GM19099 (cell line): ENCODE results near the gene RIMBP2.

ENCODE experiments used
- POLR2A ChIP-seq: IDR thresholded peaks from 3 replicates; pipeline ENCODE4 v1.6.1; 2011; ENCODE audit warnings: low read depth; ENCODE audit not compliant: insufficient read length; ENCODE audit errors: extremely low read depth

Gene RIMBP2

DNA sequence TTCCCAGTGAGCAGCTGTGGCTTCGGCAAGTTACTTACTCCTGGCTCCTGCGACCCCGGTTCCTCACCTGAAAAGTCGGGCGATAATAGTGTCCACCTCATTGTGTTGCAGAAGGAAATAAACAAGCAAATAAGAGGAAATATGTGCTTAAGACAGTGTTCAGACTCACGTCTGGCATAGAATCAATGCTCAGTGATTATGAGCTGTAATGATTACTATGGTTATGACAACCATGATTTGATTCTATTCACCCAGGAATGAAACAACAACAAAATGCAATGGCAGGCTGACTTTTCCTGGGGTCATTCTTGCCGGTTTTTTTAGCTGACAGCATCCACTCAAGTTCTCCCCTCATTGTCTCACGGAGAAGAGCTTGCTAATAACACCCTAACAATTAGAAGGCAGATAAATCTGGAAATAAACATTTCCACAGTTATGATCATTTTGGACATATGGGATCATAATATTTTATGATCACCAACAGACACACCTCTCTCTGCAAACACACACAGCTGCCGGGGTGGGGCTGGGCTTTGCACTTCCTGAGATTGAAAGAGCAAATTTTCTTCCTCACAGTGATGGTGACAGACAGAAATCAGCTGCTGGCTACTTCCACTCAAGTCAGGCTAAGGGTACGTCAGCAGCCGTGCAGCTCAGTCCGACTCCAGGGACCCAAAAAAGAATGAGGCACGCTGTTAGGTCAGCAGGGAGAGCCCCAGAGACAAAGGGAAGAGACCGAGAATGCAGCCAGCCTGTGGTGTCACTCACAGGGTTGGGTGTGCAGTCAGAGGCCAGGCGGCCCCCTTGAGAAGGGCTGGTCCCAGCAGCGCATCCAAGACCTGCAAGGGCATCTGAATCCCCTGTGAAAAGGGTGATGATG, 158.0 kb downstream of the RIMBP2 start:
- TF ChIP-seq POLR2A, result no peak

GRCh38 chr12:130557201-130557600, 158.9 kb downstream of the RIMBP2 start:
- TF ChIP-seq POLR2A, result no peak

DNA sequence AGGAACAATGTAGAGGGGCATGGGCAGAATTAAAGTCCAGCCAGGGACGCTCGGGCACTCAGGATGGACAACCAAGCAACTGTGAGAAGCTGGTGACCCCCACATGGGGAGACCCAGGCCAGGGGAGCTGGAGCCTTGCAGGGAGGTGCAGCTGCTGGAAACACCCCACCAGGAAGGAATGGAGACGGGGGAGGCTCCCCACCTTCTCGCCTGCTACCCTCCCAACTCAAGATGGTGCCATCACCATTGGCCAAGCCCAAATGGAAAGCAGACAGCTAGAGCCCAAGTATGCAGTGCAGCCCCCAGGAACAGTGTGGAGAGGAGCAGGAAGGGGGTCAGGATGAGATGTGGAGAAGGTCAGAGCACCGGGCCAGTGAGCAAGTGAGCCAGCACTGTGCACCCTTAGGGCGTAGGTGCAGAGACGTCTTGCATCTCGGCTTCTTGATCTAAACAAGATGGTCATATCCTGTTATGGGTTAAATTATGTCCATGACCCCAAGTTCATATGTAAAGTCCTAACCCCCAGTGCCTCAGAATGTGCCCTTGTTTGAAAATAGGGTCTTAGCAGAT, 159.5 kb downstream of the RIMBP2 start:
- no peak for TF ChIP-seq POLR2A

DNA sequence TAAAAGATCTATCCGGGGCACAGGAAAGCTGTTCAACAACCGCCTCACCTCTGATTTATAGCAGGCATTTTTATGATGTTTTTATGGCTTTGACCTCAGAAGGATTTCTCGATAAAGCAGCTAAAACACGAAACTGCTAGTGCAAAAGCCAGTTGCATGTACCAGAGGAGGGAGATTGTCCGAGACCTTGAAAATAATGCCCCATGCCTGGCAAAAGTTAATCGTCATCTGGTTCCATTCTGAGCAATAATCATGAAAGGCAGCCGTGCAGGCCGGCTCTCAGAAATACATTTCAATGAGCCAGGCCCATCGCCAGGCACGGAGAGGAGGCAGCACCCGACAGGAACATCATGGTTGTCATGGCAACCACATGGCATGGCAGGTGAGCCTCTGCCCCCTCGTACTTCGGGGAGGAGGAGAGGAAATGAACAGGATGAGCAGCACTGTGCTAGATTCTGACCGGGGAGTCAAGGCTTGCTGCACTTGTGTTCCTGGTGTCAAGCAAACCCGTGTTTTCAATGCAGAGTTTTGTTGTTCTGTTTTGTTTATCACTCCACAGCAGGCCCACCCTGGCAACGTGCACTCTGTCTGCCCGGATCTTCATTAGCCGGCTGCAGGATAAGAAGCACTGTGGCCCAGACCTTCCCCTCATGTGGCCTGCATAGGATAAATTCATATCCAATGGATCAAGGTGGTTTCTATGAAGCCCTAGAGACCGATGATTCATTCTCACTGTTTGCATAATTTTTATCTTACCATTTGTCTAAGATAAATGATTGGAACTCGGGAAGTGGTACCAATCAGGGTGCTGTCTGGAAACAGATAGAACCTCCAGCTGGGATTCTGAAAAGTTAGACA, 160.2 kb downstream of the RIMBP2 start:
- TF ChIP-seq POLR2A, result no peak

GRCh38 chr12:130555221-130555620, 160.9 kb downstream of the RIMBP2 start:
- no peak for TF ChIP-seq POLR2A

DNA sequence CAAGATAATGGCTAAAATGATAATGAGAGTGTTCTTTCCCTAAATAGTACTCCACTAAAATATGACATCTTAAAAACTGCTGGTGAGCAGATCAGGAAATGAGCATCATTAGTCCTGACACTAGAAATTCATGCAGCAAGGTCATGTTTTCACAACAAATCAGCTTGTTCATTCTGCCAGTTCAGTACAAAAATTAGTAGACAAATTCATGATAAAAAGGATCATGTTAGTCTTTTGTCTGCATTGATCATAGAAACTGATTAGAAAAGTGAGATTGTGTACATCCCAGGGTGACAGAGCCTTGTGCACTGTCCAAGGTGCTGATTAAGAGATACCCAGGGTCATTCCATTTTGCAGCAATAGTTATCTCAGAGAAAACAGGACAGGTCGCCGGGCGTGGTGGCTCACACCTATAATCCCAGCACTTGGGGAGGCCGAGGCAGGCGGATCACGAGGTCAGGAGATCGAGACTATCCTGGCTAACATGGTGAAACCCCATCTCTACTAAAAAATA, 163.6 kb downstream of the RIMBP2 start:
- no peak for TF ChIP-seq POLR2A

GRCh38 chr12:130549361-130549760, 166.7 kb downstream of the RIMBP2 start:
- TF ChIP-seq POLR2A, result no peak

DNA sequence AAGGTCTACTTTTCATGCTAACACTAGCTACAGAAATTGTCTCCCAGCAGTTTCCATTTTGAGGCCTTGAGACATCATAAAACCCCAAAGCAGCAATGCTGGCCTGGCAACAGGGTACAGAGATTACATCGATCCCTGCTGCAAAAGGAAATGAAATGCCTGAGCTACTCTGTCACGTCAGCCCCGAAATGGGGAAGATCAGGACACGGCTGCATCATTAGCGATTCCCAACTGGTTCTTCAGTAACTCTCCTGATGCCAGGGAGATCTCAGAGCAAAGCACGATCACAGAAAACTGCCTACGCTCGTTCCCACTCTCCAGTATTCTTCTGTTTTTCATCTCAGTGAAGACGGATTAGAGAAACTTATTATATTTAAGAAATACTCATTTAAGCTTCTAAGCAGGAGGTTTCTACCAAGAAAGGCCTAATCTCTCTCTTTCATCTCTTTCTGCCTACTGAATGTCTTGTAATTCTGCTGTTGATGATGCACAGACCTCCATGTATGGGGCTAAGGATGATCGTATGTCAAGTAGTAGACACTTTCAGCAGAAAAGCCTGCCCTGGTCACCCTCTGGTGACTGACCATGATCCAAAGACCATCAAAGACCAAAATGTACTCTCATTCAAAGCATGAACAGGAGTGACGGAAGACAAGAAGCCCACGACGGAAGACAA, 168.5 kb downstream of the RIMBP2 start:
- TF ChIP-seq POLR2A, result no peak

- TF ChIP-seq POLR2A, result no peak
Observed at GRCh38 chr12:130546494-130546893, 169.6 kb downstream of the RIMBP2 start.

DNA sequence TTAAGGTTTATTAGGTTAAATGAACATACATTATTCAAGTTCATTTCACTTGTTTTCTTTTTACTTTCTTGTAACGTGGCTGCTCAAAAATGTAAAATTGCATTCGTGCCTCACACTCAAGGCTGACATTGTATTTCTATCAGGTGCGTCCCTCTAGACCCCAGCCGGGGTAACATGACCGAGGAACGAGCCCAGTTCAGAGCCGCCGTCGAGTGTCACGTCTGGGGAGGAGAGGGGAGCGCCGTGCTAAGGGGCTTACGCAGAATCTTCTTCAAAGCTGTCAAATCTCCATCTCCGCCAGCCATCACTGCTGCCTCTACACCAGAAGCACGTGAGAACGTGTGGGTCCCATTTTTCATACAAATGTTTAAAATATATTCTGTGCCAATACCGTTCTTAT, 170.6 kb downstream of the RIMBP2 start:
- no peak for TF ChIP-seq POLR2A

DNA sequence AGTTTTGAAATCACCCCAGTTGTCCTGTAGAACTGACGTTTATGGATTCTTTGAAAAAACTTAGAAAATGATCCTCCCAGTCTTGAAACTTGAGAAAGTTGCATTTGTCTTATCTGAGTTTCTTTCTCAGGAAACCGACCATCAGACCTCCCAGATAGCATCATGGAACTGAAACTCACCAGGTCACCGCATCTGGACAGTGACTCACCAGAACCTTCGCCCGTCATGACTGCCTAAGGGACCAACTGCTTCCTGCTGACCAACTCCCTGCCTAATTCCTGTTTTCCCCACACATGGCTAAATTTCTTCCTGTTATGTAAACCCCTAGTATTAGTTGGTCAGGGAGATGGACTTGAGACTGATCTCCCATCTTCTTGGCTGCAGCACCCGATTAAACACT, 175.7 kb downstream of the RIMBP2 start:
- no peak for TF ChIP-seq POLR2A

- no peak for TF ChIP-seq POLR2A
Observed at GRCh38 chr12:130538343-130539095, 177.6 kb downstream of the RIMBP2 start.

DNA sequence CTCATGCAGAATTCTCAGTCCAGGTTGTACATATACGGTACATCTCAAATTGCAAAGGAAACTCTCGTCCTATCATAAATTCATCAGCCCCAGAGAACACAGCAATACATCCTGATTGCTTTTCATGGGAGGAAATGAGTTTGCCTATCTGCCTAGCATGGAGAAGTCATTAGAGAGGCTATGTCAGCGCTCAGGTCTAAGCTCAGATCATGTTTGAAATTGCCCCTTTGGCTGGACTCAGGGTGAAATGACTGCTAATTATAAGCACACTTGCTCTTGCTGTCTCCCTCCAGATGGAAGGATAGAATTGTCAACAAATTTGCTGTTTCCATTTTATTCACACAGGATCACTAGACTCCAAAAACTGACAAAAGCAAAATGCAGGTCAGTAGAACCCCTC, 178.4 kb downstream of the RIMBP2 start:
- no peak for TF ChIP-seq POLR2A

GRCh38 chr12:130537051-130537450, 179.0 kb downstream of the RIMBP2 start:
- TF ChIP-seq POLR2A, result no peak
